ENCODE measurements around the gene ABCA7. TPM values are rescaled to one million over a fixed set of nuclear protein-coding genes. Genes with fewer than 3 reads are reported as not detected.

Gene ABCA7
- total and polyA plus RNA-seq, 2 of the 8 experiments (the other 6 are each of a cell fraction or from before 2014, with no cell fraction given) = 10.4 to 25.6 TPM

DNA sequence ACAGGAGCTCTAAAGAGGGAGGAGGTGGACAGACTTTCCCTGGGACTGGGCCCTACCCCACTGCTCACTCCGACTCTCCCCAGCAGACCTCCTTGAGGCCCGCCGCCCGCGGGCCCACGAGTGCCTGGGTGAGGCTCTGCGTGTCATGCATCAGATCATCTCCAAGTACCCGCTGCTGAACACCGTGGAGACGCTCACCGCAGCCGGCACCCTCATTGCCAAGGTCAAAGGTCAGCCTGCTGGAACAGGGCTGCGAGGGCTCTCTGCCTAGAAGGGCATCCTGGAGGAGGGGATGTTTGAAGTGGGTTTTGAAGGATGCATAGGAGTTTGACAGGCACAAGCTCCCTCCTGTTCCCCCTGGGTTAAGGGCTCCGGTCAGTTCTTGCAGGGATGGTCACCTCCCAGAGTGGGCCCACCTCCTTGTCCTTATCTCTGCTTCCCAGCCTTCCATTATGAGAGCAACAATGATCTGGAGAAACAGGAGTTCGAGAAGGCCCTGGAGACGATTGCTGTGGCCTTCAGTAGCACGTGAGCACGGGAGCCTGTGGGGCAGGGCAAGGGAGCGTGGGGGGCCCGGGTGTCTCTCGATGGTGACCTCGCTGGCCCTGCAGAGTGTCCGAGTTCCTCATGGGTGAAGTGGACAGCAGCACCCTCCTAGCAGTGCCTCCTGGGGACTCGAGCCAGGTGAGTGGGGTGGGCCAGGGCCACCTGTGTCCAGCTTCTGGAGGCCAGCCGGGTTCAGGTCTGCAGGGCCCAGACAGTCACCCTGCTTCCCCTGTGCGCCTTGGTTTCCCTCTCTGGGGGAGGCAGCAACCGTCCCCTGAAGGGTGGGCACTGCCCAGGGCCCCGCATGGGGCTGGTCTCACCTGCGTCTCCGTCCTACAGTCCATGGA is 33.4 kb downstream of the ABCA7 start (continued):
- TF ChIP-seq, protein P1, sequence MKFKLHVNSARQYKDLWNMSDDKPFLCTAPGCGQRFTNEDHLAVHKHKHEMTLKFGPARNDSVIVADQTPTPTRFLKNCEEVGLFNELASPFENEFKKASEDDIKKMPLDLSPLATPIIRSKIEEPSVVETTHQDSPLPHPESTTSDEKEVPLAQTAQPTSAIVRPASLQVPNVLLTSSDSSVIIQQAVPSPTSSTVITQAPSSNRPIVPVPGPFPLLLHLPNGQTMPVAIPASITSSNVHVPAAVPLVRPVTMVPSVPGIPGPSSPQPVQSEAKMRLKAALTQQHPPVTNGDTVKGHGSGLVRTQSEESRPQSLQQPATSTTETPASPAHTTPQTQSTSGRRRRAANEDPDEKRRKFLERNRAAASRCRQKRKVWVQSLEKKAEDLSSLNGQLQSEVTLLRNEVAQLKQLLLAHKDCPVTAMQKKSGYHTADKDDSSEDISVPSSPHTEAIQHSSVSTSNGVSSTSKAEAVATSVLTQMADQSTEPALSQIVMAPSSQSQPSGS (IDR thresholded peaks at IDR 0.05; ENCODE audit: low read length) = no peak
- TF ChIP-seq JUND (IDR thresholded peaks at IDR 0.05; ENCODE audit: low read length) (no peak), TAF1 (IDR thresholded peaks at IDR 0.05; ENCODE audit: low read depth, low read length) (no peak)
